Chondrocyte (in vitro differentiated cells): ENCODE measurements around the gene OR2H2. TPM values are rescaled to one million over a fixed set of nuclear protein-coding genes. Genes with fewer than 3 reads are reported as not detected.

Experiments used
- DNase-seq: peaks from one replicate; pipeline ENCODE4 v3.0.0; 2021; ENCODE audit warnings: mixed read lengths, low spot score
- H3K27ac Mint-ChIP-seq: one replicate; pipeline ENCODE4 v1.8.0; 2021; ENCODE audit warnings: mild to moderate bottlenecking, moderate library complexity, mixed read lengths; ENCODE audit not compliant: unreplicated experiment
- H3K27me3 Mint-ChIP-seq: 2 replicates; pipeline ENCODE4 v1.8.0; 2021; ENCODE audit warnings: low read depth, mixed read lengths
- H3K36me3 Mint-ChIP-seq: 2 replicates; pipeline ENCODE4 v1.8.0; 2021; ENCODE audit warnings: low read depth, mixed read lengths
- H3K4me1 Mint-ChIP-seq: 2 replicates; pipeline ENCODE4 v1.8.0; 2021; ENCODE audit warnings: low read depth, mild to moderate bottlenecking, mixed read lengths
- H3K4me3 Mint-ChIP-seq: one replicate; pipeline ENCODE4 v1.8.0; 2021; ENCODE audit warnings: mild to moderate bottlenecking, moderate library complexity, mixed read lengths; ENCODE audit not compliant: unreplicated experiment
- H3K9me3 Mint-ChIP-seq: 2 replicates; pipeline ENCODE4 v1.8.0; 2021; ENCODE audit warnings: low read depth, mixed read lengths
- total RNA-seq: library from RNA; stranded (reverse); gene quantifications from 3 replicates; pipeline ENCODE4 v1.2.1, GENCODE V29; 2021
- TF ChIP-seq, protein P1 (sequence below): fragments of 200-600 bp; sonication (generic); IDR thresholded peaks from 2 replicates; pipeline ENCODE4 v1.5.0; 2021; ENCODE audit warnings: antibody characterized with exemption, mild to moderate bottlenecking, moderate library complexity

OR2H2 gene
- total RNA-seq, 1 donor from 2014 or later: not detected

DNA sequence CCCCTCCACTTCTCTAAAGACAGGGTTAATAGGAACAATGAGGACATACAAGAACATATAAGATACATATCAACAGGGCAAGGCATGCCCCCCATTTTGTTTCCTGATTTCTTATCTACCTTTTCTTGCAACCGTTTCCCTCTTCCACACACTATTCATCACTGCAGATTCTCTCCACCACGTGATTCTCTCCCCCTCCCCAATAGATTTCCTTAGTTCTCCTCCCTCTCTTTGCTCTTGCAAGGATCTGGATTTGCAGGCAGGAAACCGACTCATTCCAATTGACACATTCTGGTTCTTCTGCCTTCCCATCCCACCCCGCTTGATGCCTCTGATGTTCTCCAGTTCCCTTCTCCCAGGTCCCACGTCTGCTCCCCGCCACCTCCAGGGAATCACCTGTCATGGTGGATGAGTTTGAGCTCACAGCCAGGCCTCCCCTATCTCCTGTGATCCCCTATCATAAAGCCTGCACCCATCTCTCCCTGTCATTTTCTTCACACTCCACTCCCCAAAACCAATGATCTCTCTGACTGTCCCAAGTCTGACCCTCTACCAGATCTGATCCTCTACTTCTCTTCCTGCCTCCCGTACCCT, 40.5 kb downstream of the OR2H2 start:
- H3K27me3 Mint-ChIP-seq: no peaks in the 10 kb centered on the region
- no peak for DNase-seq
- peaks cover 47% of the 10 kb centered on the region for H3K4me1 Mint-ChIP-seq
- H3K27ac Mint-ChIP-seq: no peak overlapping the region
- H3K9me3 Mint-ChIP-seq: no peaks in the 10 kb centered on the region
- TF ChIP-seq, protein P1, sequence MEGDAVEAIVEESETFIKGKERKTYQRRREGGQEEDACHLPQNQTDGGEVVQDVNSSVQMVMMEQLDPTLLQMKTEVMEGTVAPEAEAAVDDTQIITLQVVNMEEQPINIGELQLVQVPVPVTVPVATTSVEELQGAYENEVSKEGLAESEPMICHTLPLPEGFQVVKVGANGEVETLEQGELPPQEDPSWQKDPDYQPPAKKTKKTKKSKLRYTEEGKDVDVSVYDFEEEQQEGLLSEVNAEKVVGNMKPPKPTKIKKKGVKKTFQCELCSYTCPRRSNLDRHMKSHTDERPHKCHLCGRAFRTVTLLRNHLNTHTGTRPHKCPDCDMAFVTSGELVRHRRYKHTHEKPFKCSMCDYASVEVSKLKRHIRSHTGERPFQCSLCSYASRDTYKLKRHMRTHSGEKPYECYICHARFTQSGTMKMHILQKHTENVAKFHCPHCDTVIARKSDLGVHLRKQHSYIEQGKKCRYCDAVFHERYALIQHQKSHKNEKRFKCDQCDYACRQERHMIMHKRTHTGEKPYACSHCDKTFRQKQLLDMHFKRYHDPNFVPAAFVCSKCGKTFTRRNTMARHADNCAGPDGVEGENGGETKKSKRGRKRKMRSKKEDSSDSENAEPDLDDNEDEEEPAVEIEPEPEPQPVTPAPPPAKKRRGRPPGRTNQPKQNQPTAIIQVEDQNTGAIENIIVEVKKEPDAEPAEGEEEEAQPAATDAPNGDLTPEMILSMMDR: no peak
- H3K36me3 Mint-ChIP-seq: peaks cover 25% of the 10 kb centered on the region
- no peak overlapping the region for H3K4me3 Mint-ChIP-seq

- H3K9me3 Mint-ChIP-seq: no peaks in the 10 kb centered on the region
- TF ChIP-seq, protein P1: no peak
- no peaks in the 10 kb centered on the region for H3K27me3 Mint-ChIP-seq
- DNase-seq: no peak
- peaks cover 11% of the 10 kb centered on the region for H3K36me3 Mint-ChIP-seq
- H3K4me3 Mint-ChIP-seq: peak overlapping the region; percentile 96
- H3K27ac Mint-ChIP-seq: peak overlapping the region; percentile 52
- peaks cover 64% of the 10 kb centered on the region for H3K4me1 Mint-ChIP-seq
Measured at GRCh38 chr6:29626948-29627754, 42.2 kb downstream of the OR2H2 start.

DNA sequence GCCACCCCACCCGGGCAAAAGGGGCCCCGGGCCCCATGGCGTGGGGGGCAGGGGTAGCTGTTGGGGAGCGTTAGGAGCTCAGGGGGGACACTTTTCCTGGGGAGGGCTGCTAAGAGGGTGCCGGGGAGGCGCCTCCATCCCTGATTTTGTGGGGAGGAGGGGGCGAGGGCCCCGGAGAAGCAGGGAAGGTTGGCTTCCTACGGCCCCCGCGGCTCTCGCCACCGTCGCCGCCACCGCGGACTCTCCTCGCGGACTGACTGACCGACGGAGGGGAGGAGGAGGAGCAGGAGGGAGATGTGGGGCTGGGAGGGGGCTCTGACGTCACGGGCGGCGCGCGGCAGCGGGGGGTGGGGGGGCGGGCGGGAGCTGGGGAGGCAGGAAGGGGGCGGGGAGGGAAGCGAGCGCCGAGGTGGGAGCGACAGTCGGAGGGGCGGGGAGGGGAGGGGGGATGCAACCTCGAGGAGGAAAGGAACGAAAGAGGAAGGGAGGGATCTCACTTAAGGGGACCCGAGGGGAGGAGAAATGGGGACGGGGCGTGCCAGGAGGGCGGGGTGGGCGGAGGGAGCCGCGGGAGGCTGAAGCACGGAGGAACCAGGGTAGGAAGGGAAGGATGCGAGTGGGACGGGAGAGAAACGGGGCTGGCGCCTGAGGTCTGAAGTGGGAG, 43.0 kb downstream of the OR2H2 start:
- peak overlapping the region; percentile 96 for H3K4me3 Mint-ChIP-seq
- DNase-seq: no peak
- H3K36me3 Mint-ChIP-seq: peaks cover 8% of the 10 kb centered on the region
- TF ChIP-seq, protein P1: no peak
- peak overlapping the region; percentile 94 for H3K27ac Mint-ChIP-seq
- H3K27me3 Mint-ChIP-seq: no peaks in the 10 kb centered on the region
- H3K9me3 Mint-ChIP-seq: no peaks in the 10 kb centered on the region
- peaks cover 65% of the 10 kb centered on the region for H3K4me1 Mint-ChIP-seq

DNA sequence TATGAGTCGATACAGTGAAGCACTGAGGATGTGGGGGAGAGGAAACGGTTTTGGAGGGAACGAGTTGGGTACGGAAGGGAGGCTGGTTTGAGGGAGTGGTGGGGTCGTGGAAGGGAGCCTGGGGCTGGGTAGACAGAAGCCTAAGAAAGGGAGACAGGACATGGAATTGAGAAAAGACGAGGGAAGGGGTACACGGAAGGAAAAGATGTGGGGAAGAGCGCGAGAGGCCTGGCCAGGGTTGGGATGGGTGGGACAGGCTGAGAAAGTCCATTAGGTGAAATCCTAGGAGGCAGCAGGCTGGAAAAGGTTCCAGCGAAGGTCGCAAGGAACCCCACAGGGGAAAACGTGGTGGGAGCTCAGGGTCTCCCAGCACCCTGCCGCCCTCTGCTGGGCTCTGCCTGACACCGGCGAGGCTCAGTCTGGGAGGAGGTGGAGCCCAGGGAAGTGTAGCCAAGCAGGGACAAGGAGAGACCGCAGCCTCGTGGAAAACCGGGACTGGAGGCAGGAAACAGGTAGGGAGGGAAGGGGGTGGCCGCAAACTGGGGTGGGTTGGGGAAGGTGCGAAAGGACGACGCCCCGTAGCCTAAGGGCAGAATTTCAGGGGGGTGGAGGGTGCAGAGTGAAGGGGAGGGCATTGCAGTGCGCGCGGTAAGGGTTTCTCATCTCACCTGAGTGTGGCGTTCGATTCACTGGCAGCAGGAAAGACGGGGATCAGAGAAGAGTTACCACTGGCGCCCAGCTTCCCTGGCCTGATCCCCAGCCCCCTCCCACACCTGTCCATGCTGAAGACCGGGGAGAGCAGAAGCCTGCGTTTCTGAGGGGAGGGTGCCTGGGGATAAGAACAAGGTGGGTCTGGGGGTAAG, 43.7 kb downstream of the OR2H2 start:
- H3K9me3 Mint-ChIP-seq: no peaks in the 10 kb centered on the region

More for the DNA sequence above, 43.7 kb downstream of the OR2H2 start:
- DNase-seq: no peak
- TF ChIP-seq, protein P1: peak; percentile 88
- Mint-ChIP-seq H3K27me3 (no peaks in the 10 kb centered on the region), H3K4me3 (peak overlapping the region; percentile 96), H3K4me1 (peaks cover 69% of the 10 kb centered on the region), H3K27ac (peak overlapping the region; percentile 94), H3K36me3 (peaks cover 6% of the 10 kb centered on the region)
